Neural cell (in vitro differentiated cells): Measurements from ENCODE around the gene COLEC12.

Experiments
- CTCF ChIP-seq: fragments of 450-650 bp; IDR thresholded peaks from 2 replicates; pipeline ENCODE4 v1.5.1; 2014; ENCODE audit warnings: antibody characterized with exemption, mild to moderate bottlenecking, moderate library complexity; ENCODE audit not compliant: poor library complexity, severe bottlenecking
- EZH2 ChIP-seq: fragments of 200-600, 300-800 bp; shearing (Covaris generic), sonication (generic); IDR thresholded peaks from 2 replicates; pipeline ENCODE4 v1.6.1; 2014; ENCODE audit warnings: antibody characterized with exemption, low read length, borderline replicate concordance, mild to moderate bottlenecking; ENCODE audit not compliant: insufficient read depth, poor library complexity, severe bottlenecking
- RAD21 ChIP-seq: fragments of 450-650 bp; conservative IDR thresholded peaks from 2 replicates; pipeline ENCODE4 v1.6.1; 2014; ENCODE audit warnings: antibody characterized with exemption, mild to moderate bottlenecking, moderate library complexity

DNA sequence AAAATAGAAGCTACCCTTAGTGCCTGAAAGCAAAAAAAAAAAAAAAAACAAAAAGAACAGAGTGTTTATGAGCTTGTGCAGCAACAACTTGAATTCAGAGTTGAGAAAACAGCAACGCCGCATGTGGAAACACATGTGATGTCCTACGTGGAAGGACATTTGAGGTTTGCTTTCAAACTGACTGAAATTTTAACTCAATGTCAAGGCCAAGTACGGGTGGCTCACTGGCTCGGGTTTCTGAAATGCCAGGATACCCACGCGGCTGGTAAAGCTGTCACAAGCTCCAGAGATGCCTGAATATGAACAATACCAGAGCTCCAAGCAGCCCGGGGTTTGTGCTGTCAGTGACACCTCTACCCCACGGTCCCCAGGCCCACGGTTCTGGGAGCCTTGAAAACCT is 160.5 kb downstream of the COLEC12 start:
- TF ChIP-seq CTCF (no peak), EZH2 (no peak), RAD21 (no peak)
